Muscle of leg (tissue), 16 donors: ENCODE measurements around the gene TSPAN3. TPM values are rescaled to one million over a fixed set of nuclear protein-coding genes. Genes with fewer than 3 reads are reported as not detected.
A peak's percentile ranks its signal among the peaks of the same experiment; 100 is the strongest.

Source experiments
- DNase-seq: peaks from one replicate; pipeline ENCODE4 v3.0.0; 2013
- H3K27ac ChIP-seq: one replicate; pipeline ENCODE4 v1.5.1; 2013; ENCODE audit warnings: mild to moderate bottlenecking, low read length, control low read depth
- H3K27me3 ChIP-seq: one replicate; pipeline ENCODE4 v1.6.1; 2013; ENCODE audit warnings: low read length; ENCODE audit not compliant: control insufficient read depth, insufficient read depth
- H3K36me3 ChIP-seq: one replicate; pipeline ENCODE4 v1.6.1; 2013; ENCODE audit warnings: low read length; ENCODE audit not compliant: control insufficient read depth, insufficient read depth
- H3K4me1 ChIP-seq: one replicate; pipeline ENCODE4 v1.6.1; 2013; ENCODE audit warnings: low read length; ENCODE audit not compliant: control insufficient read depth, insufficient read depth
- H3K4me3 ChIP-seq: one replicate; pipeline ENCODE4 v1.5.1; 2013; ENCODE audit warnings: low read length, control low read depth
- H3K9me3 ChIP-seq: replicated peaks from 2 replicates; pipeline ENCODE4 v1.6.1; 2013; ENCODE audit warnings: low read depth, low read length; ENCODE audit not compliant: control insufficient read depth
- whole genome bisulfite sequencing: methylation state at CpG from one replicate; pipeline ENCODE4 v1.1.5; 2013; ENCODE audit warnings: missing lambda C conversion rate; ENCODE audit not compliant: insufficient coverage; 5-methylcytosine and 5-hydroxymethylcytosine counted together
- long read RNA-seq, 11 donors: transcript quantifications; one replicate each; lab custom pipeline, GENCODE V29; 2026
- polyA plus RNA-seq, 8 donors: library from polyadenylated mRNA; unstranded; fragments of 120-200 nt; gene quantifications; one replicate each; pipeline versions ENCODE4 v1.2.1 to v1.2.3, GENCODE V29; 2013; ENCODE audit warnings: inconsistent platforms in 1 of 8, low replicate concordance in 1 of 8; ENCODE audit not compliant: insufficient read length in 8 of 8, insufficient read depth in 1 of 8
- total RNA-seq: library from RNA; stranded (reverse); fragments of 120-200 nt; gene quantifications from one replicate; pipeline ENCODE4 v1.2.4, GENCODE V29; 2013

TSPAN3 gene
- total RNA-seq (397 TPM), polyA plus RNA-seq (100 to 1,000 TPM; 343 to 425 (median 400) TPM)
- long read RNA-seq, donor 1, full-length matches to known transcripts = 113 of 113 reads
- long read RNA-seq, donor 1, partial matches to known transcripts = 0 of 113 reads
- long read RNA-seq, donor 1, other reads (novel, unspliced or antisense) = 0 of 113 reads
- long read RNA-seq, donor 2, full-length matches to known transcripts = 20 of 20 reads
- long read RNA-seq, donor 2, partial matches to known transcripts = 0 of 20 reads
- long read RNA-seq, donor 2, other reads (novel, unspliced or antisense) = 0 of 20 reads
- long read RNA-seq, donor 3, full-length matches to known transcripts = 308 of 340 reads
- long read RNA-seq, donor 3, partial matches to known transcripts = 32 of 340 reads
- long read RNA-seq, donor 3, other reads (novel, unspliced or antisense) = 0 of 340 reads
- long read RNA-seq, donor 4, full-length matches to known transcripts = 101 of 127 reads
- long read RNA-seq, donor 4, partial matches to known transcripts = 26 of 127 reads
- long read RNA-seq, donor 4, other reads (novel, unspliced or antisense) = 0 of 127 reads
- long read RNA-seq, donor 5, full-length matches to known transcripts = 487 of 545 reads
- long read RNA-seq, donor 5, partial matches to known transcripts = 58 of 545 reads
- long read RNA-seq, donor 5, other reads (novel, unspliced or antisense) = 0 of 545 reads
- long read RNA-seq, donor 6, full-length matches to known transcripts = 347 of 447 reads
- long read RNA-seq, donor 6, partial matches to known transcripts = 100 of 447 reads
- long read RNA-seq, donor 6, other reads (novel, unspliced or antisense) = 0 of 447 reads
- long read RNA-seq, donor 7, full-length matches to known transcripts = 214 of 288 reads
- long read RNA-seq, donor 7, partial matches to known transcripts = 68 of 288 reads
- long read RNA-seq, donor 7, other reads (novel, unspliced or antisense) = 6 of 288 reads
- long read RNA-seq, donor 8, full-length matches to known transcripts = 131 of 188 reads
- long read RNA-seq, donor 8, partial matches to known transcripts = 57 of 188 reads
- long read RNA-seq, donor 8, other reads (novel, unspliced or antisense) = 0 of 188 reads
- long read RNA-seq, donor 9, full-length matches to known transcripts = 164 of 170 reads
- long read RNA-seq, donor 9, partial matches to known transcripts = 6 of 170 reads
- long read RNA-seq, donor 9, other reads (novel, unspliced or antisense) = 0 of 170 reads
- long read RNA-seq, donor 10, full-length matches to known transcripts = 199 of 218 reads
- long read RNA-seq, donor 10, partial matches to known transcripts = 19 of 218 reads
- long read RNA-seq, donor 10, other reads (novel, unspliced or antisense) = 0 of 218 reads
- long read RNA-seq, donor 11, full-length matches to known transcripts = 210 of 223 reads
- long read RNA-seq, donor 11, partial matches to known transcripts = 13 of 223 reads
- long read RNA-seq, donor 11, other reads (novel, unspliced or antisense) = 0 of 223 reads

GRCh38 chr15:77070495-77071304 is at the start of gene TSPAN3:
TSPAN3 (minus strand) TSS chr15:77071109; CDS start chr15:77070954, 155 bp downstream.
- Histone ChIP-seq H3K27ac (peak within 1 kb of the TSS; percentile 84), H3K9me3 (no peaks in the 10 kb centered on the region), H3K4me1 (peaks cover 11% of the 10 kb centered on the region), H3K27me3 (peaks cover 4% of the 10 kb centered on the region), H3K4me3 (peak within 1 kb of the TSS; percentile 67), H3K36me3 (peaks cover 7% of the 10 kb centered on the region)
- under 1% methylated on average over 91 of the region's 97 CpGs for WGBS
- DNase-seq = peak; percentile 98

- no peak overlapping the region for H3K27ac ChIP-seq
- DNase-seq = no peak
- no peaks in the 10 kb centered on the region for H3K27me3 ChIP-seq
- H3K9me3 ChIP-seq = no peaks in the 10 kb centered on the region
- WGBS = 43% methylated on average over 4 of the region's 4 CpGs
- no peaks in the 10 kb centered on the region for H3K36me3 ChIP-seq
- H3K4me3 ChIP-seq = no peak overlapping the region
- H3K4me1 ChIP-seq = peaks cover 3% of the 10 kb centered on the region
Measured at GRCh38 chr15:77120576-77120975, 49.7 kb upstream of the TSPAN3 start.

- no peak for DNase-seq
- H3K36me3 ChIP-seq = peaks cover 7% of the 10 kb centered on the region
- no peak overlapping the region for H3K4me3 ChIP-seq
- no peaks in the 10 kb centered on the region for H3K27me3 ChIP-seq
- no peaks in the 10 kb centered on the region for H3K9me3 ChIP-seq
- H3K27ac ChIP-seq = no peak overlapping the region
- WGBS = 0% methylated on average over 1 of the region's 1 CpG
- peaks cover 3% of the 10 kb centered on the region for H3K4me1 ChIP-seq
Measured at GRCh38 chr15:77119446-77119845, 48.5 kb upstream of the TSPAN3 start.

GRCh38 chr15:77118882-77119321 is 48.0 kb upstream of the TSPAN3 start:
- H3K9me3 ChIP-seq = no peaks in the 10 kb centered on the region
- no peak overlapping the region for H3K4me3 ChIP-seq
- H3K36me3 ChIP-seq = peaks cover 12% of the 10 kb centered on the region
- H3K27me3 ChIP-seq = no peaks in the 10 kb centered on the region
- WGBS = 14% methylated on average over 2 of the region's 3 CpGs
- no peak overlapping the region for H3K27ac ChIP-seq
- peaks cover 3% of the 10 kb centered on the region for H3K4me1 ChIP-seq
- DNase-seq = peak; percentile 92

GRCh38 chr15:77115179-77115578 is 44.3 kb upstream of the TSPAN3 start:
- Histone ChIP-seq H3K9me3 (no peaks in the 10 kb centered on the region), H3K27me3 (no peaks in the 10 kb centered on the region), H3K4me1 (peaks cover 16% of the 10 kb centered on the region), H3K27ac (no peak overlapping the region), H3K4me3 (no peak overlapping the region), H3K36me3 (peaks cover 27% of the 10 kb centered on the region)
- 86% methylated on average over 1 of the region's 4 CpGs for WGBS
- no peak for DNase-seq

GRCh38 chr15:77112838-77113504 is 42.1 kb upstream of the TSPAN3 start:
- Histone ChIP-seq H3K4me3 (no peak overlapping the region), H3K36me3 (peaks cover 31% of the 10 kb centered on the region), H3K4me1 (peaks cover 22% of the 10 kb centered on the region), H3K27ac (no peak overlapping the region), H3K27me3 (no peaks in the 10 kb centered on the region), H3K9me3 (no peaks in the 10 kb centered on the region)
- no peak for DNase-seq
- WGBS = 54% methylated on average over 2 of the region's 2 CpGs

GRCh38 chr15:77111789-77112188 is 40.9 kb upstream of the TSPAN3 start:
- no peaks in the 10 kb centered on the region for H3K9me3 ChIP-seq
- no CpG with 5 or more reads among the region's 3 CpGs for WGBS
- DNase-seq = no peak
- no peak overlapping the region for H3K4me3 ChIP-seq
- H3K4me1 ChIP-seq = peaks cover 34% of the 10 kb centered on the region
- peaks cover 31% of the 10 kb centered on the region for H3K36me3 ChIP-seq
- H3K27me3 ChIP-seq = no peaks in the 10 kb centered on the region
- H3K27ac ChIP-seq = no peak overlapping the region

- Histone ChIP-seq H3K4me1 (peaks cover 28% of the 10 kb centered on the region), H3K27ac (peak overlapping the region; percentile 74), H3K4me3 (no peak overlapping the region), H3K36me3 (peaks cover 11% of the 10 kb centered on the region), H3K9me3 (no peaks in the 10 kb centered on the region), H3K27me3 (no peaks in the 10 kb centered on the region)
- peak; percentile 83 for DNase-seq
- WGBS = 45% methylated on average over 2 of the region's 9 CpGs
Measured at GRCh38 chr15:77107531-77108355, 36.8 kb upstream of the TSPAN3 start.
